NCI-H526 (cell line): ENCODE results near the gene CCDC158.

Experiments
- DNase-seq, 2 experiments: peaks; one replicate each; lab custom pipeline; 2025; lab: John Stamatoyannopoulos, UW

CCDC158 gene

DNA sequence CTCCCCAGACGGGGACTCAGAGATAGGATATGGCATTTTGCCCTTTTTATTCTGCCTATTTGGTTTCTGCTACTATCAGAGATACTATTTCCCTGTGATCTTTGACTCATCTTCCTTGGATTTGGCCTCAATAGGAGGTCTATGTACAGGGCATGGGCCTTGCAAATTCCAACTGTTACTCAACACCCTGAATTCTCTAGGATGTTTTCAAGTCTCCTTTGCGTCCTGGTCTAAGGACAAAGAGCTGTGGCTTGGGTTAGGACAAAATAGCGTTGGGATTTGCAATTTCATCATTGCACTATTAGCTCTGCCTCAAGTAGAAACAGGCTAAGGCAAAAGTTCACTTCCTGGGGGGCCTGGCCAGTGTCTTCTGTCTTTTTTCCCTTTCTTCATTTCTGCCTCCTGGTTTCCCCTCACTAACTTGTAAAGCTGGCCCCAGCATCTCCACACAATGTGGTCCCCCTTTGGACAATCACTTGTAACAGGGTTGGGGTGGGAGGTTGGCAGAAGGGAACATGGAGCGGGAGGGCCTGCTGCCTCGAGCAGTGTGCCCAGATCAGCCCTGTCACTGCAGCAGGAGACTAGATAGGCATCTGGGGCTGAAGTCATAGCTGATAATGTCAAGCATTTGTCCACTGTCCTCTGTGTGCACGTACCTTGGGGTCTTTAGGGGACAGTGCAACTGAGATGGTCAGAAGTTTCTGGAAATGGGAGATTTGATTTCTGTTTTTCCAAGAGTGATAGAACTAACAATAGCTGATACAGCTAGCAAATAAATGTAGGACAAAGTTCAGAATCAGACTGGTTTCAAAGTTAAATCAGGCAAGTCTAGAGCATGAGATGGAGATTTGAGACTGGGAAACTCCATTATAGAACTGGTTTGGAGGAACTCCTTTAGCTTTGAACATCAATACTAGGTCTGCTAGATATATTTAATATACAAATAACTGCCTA, 140.2 kb downstream of the CCDC158 start:
- no peak for DNase-seq

DNA sequence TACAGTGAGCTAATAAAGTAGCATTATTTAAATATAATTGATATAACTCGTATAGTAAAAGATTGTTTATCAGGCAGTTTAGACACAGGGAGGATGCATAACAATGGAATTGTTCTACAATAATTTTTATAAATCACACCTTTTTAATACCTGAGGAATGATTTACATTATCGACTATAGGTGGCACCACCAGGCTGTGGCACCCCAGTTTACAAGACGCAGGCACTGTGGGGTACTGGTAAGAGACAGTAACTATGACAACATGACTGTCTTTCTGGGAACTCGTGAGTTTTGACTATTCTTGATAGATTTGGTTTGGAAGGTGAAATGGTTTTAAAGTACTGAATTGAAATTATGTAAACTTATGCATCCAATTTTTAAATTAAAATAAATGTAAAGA, 141.5 kb downstream of the CCDC158 start:
- DNase-seq, result no peak

- no peak for DNase-seq
Measured at GRCh38 chr4:76278583-76278982, 142.4 kb downstream of the CCDC158 start.

DNA sequence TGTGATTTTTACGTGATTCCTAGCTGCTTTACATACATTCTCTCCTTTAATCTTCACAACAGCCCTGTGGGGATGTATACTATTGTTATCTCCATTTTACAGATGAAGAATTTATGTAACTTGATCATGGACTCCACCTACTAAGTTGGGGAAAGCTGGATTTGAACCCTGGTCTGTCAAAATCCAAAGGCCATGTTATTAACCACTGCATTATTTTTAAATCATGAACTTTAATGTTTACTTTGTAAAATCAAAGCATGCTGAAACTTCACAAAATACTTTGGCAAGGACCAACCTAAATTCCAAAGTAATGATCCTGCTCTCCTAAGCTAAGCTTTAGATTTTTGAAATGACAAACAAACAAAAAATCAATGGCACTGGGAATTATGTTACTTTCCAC, 143.3 kb downstream of the CCDC158 start:
- DNase-seq, result no peak

GRCh38 chr4:76276813-76277212, 144.1 kb downstream of the CCDC158 start:
- no peak for DNase-seq

GRCh38 chr4:76275486-76276124, 145.3 kb downstream of the CCDC158 start:
- DNase-seq, result no peak

DNA sequence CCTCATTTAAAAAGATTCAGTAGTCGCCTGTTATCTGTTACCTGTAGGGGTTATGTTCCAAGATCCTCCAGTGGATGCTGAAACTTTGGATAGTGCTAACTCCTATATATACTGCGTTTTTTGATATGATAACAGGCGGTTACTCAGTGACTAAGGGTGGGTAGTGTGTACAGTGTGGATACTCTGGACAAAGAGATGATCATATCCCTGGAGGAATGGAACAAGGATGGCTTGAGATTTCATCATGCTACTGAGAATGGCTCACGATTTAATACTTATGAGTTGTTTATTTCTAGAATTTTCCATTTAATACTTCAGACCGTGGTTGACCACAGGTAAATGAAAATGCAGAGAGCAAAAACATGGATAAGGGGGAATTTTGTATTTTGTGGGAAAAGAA, 147.9 kb downstream of the CCDC158 start:
- no peak for DNase-seq

DNA sequence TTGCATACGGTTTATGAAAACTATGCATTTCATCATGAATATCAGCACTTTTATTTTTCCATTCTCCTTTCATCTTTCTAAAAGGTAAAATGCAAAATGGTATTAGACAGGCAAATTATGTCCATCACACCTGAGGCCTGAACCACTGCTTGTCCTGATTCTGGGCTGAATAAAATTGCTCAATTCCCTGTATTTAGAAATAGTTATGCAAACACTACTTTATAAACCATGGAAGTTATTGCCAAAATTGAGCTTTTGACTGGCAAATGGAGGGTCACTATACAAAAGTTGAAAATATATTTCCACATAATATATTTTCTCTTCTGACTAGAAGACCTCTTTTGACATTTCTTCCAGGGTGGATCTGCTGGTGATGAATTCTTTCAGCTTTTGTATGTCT, 148.4 kb downstream of the CCDC158 start:
- DNase-seq, result no peak

- no peak for DNase-seq
Measured at GRCh38 chr4:76272073-76272472, 148.9 kb downstream of the CCDC158 start.

GRCh38 chr4:76271248-76271647, 149.7 kb downstream of the CCDC158 start:
- no peak for DNase-seq

GRCh38 chr4:76270244-76271175, 150.4 kb downstream of the CCDC158 start:
- peak in 1 of 2 experiments; percentile 5 for DNase-seq

- DNase-seq, result no peak
Measured at GRCh38 chr4:76267811-76268210, 153.1 kb downstream of the CCDC158 start.

DNA sequence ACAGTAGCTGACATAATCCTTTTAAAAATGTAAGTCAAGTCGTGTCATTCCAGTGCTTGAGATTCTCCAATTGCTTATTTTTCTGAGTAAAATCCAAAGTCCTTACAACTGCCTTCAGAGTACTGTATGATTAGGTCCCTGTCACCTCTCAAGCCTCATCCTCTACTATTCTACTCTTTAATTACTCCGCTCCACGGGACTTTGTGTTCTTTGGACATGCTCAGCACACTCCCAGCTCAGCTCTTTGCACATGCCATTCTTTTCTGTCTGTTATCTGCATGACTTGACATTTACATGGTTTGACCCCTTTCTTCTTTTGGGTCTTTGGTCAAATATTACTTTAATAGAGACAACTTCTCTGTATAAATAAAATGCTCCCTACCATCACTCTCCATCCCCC, 154.3 kb downstream of the CCDC158 start:
- no peak for DNase-seq

DNA sequence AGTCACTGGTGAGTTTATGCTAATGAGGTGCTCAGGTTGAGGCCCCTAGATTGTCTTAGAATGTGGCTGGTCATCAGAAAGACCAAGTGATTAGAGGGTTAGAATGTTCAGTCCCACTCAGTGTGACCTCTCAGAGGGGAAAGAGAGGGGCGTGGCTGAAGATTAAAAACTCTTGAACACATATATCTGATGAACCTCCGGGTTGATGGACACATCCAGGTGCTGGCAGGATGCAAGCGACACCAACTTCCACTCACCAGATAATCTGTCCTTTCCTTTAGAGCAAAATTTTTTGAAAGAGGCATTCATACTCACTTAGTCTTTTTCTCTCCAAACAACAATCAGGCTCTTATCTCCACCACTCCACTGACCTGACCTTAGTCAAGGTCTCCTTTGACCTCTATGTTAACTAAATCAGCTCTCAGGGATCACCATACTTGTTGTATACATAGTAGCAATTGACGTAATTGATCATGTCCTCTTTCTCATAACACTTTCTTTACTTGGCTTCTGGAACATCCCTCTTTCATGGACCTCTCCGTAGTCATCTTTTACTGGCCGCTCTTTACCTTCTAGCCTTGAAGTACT, 155.2 kb downstream of the CCDC158 start:
- no peak for DNase-seq
